GM21390 (cell line): ENCODE measurements around the gene IQCN.

ENCODE experiments used
- ATAC-seq: cut with Tn5 transposase; IDR thresholded peaks from one replicate; pipeline ENCODE4 v1.9.1; 2021; ENCODE audit not compliant: unreplicated experiment

The IQCN gene

GRCh38 chr19:18266771-18267686 is 7.2 kb downstream of the IQCN start:
- no peak for ATAC-seq

- ATAC-seq = no peak
These were observed 8.7 kb downstream of the IQCN start for GRCh38 chr19:18265582-18265981.

DNA sequence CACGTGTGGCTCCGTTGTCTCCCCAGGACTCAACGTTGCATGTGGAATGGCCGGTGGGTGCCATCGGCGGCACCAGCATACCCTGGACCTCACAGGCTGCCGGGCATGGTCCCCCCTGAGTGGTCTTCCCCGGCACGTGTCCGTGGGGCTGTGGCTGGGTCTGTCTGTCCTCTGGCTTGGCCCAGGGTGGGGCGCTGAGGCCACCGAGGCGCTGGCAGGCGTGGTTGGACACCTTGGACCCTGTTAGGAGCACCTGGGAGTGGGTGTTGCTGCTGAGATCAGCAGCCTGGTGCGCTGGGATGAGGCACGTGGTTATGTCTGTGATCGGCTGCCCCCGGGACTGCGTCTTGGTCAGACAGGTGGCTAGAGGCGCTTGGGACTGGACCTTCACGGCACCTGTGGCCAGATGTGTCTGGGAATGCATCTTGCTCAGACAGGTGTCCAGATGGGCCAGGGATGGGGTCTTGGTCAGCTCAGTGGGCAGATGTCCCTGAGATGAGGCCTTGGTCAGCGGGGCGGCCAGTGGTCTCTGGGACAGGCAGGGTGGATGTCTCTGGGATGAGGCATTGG is 9.2 kb downstream of the IQCN start:
- ATAC-seq = no peak

- ATAC-seq = no peak
These were observed 10.0 kb downstream of the IQCN start for GRCh38 chr19:18264137-18264854.

GRCh38 chr19:18263324-18264136 is 10.7 kb downstream of the IQCN start:
- no peak for ATAC-seq

DNA sequence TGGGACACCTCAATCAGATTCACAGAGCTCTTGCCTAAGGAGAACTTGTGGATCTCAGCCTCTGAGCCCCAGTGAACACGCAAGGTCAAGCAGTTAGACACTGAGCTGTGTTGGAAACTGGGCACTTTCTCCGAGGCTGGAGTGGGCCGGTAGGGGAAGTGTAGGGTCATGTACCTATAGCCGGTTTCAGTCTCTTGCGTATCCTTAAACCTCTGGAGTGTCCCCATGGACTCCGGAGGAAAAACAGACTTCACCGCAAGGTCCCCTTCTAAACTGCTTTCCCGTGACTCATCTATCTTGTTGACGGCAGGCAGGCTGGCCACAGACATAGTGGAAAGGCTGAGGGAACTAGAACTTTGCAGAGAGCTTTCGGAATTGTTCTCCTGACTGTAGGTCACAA is 11.3 kb downstream of the IQCN start:
- ATAC-seq = no peak

DNA sequence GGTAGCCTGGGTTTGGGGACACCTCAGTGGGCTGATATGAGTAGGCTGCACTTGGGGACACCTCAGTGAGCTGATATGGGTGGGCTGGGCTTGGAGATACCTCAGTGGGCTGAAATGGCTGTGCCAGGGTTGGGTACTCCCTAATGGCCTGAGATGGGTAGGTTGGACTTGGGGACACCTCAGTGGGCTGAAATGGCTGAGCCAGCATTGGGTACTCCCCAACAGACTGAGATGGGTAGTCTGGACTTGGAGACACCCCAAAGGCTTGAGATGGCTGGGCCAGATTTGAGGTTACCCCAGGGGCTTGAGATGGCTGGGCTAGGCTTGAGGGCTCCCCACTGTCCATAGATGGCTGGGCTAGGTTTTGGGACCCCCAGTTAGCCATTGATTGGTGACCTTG is 12.1 kb downstream of the IQCN start:
- no peak for ATAC-seq

DNA sequence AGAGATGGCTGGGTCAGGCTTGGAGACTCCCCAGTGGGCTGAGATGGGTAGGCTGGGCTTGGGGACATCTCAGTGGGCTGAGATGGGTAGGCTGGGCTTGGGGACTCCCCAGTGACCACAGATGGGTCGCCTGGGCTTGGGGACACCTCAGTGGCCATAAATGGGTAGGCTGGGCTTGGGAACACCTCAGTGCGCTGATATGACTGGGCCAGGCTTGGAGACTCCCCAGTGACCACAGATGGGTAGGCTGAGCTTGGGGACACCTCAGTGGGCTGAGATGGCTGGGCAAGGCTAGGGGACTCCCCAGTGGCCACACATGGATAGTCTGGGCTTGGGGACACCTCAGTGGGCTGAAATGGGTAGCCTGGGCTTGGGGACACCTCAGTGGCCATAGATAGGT is 12.8 kb downstream of the IQCN start:
- no peak for ATAC-seq

- no peak for ATAC-seq
These were observed 14.4 kb downstream of the IQCN start for GRCh38 chr19:18259893-18260292.

- ATAC-seq = no peak
These were observed 16.5 kb downstream of the IQCN start for GRCh38 chr19:18257503-18258470.

DNA sequence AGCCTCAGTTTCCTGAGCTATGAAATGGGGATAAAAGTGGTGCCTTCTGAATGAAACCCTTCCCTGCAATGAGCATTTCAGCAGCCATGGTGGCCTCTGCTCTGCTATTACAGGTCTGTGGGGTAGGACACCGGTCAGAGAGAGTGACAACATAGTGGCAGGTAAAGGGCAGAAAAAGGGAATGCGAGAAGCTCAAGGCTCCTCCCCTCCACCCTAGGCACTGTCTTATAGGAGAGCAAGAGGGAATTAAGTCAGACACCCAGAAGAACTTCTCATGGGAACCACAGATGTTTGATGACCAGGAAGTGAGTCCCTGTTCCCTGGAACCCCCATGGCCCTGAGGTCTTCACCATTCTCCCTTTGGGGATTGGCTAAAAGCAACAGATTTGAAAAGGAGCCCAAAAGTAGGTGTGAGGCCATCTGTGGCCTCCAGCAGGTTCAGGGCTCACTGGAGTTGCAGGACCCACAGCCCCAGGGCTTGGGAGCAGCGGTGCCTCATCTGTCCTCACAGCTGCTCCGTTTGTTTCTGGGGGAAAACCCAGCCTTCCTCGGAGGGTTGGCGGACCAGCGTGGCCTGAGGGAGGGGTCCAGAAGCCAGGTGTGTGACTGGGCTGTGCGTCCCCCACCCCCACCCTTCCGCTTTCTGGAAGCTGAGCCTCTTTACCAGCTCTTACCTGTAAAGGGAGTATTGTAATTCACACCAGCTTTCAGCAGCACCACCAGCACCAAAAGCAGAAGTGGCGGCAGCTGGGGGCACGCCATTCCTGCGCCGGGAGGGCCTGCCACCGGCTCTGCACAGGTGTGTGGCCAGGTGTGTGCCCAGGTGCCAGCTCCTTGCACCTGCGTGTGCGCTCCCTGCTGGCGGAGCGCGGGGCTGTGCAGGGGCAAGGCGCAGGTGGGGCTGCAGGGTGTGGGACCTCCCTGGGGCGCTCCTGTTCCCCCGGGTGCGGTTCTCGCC is 19.4 kb downstream of the IQCN start:
- no peak for ATAC-seq

GRCh38 chr19:18253716-18254115 is 20.5 kb downstream of the IQCN start:
- no peak for ATAC-seq

GRCh38 chr19:18253130-18253529 is 21.1 kb downstream of the IQCN start:
- ATAC-seq = no peak

GRCh38 chr19:18252370-18252717 is 21.9 kb downstream of the IQCN start:
- no peak for ATAC-seq

DNA sequence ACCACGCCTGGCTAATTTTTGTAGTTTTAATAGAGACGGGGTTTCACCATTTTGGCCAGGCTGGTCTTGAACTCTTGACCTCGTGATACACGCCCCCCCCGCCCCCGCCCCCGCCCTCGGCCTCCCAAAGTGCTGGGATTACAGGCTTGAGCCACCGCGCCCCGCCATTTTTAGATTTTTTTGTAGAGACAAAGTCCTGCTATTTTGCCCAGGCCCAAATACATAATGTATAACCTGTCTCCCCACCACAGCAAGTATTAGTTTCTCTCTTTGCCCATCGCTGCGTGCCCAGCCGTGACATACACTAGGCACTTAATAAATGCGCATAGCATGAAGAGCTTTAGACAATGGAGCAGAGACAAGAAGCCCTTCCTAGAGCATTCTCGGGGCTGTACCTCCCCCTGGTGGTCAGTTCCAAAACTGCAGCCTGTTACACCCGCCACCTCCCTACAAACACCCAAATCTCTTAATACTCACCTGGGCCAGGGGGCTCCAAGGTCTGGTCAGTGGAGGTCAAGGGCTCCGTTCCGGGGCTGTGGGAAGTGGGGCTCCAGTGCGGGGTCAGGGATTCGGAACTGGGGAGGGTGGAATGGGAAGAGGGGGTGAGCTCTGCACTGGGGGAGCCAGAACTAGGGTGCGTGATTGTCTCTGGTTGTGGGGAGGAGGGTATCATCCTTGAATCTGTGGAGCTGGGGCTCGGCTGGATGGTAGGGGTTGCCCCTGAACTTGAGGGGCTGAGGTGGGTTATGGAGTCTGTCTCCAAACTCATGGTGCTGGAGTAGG is 22.5 kb downstream of the IQCN start:
- no peak for ATAC-seq

DNA sequence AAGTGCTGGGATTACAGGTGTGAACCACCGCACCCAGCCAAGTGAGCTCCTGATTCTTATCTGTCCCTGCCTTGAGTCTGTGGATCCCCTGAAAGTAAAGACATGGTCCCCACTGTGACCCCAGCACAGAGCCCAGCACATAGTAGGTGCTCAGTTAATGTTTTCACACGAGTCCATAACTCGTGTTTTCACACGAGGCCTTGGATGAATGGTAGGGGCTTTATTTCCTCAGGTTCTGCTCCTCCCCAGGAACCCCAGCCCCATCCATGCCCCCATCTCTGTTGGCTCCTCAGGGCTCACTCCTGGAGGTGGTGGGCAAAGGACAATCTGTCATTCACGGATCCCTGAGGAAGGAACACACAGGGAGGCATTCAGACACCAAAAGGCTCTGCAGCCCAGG is 24.4 kb downstream of the IQCN start:
- ATAC-seq = no peak

DNA sequence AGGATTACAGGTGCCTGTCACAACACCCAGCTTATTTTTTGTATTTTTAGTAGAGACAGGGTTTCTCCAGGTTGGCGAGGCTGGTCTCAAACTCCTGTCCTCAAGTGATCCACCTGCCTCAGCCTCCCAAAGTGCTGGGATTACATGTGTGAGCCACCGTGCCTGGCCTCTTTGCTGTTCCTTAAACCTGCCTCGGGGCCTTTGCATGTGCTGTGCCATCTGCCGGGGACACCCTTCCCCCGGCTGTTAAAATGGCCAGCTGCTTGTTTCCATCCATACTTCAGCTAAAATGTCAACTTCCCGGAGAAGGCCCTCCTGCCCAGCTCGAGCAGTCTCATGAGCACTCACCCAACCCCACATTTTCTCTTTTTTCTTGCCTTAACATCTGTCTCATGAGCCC is 29.0 kb downstream of the IQCN start:
- no peak for ATAC-seq

DNA sequence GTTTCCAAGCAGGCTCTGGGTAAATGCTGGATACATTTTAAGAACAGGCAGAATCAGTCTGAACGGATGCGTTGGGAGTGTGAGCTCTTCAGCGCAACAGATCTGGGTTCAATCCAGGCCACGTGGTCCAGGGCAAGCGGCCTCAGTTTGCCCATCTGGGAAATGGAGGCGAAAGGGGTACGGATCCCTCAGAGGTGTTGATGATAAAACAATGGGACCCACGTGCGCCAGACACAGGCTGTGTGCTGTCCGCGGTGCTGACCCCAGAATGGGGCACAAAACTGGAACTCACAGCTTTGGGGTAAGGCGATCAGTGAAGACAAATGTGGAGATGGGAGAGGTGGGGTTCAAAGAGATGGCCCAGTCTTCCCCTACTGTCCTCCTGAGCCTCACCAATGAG is 34.9 kb downstream of the IQCN start:
- ATAC-seq = no peak
